HL-60 (cell line): ENCODE measurements around the gene LST1.
A peak's percentile ranks its signal among the peaks of the same experiment; 100 is the strongest.

ENCODE experiments used
- DNase-seq, 2 experiments: peaks; one replicate each; pipeline ENCODE4 v3.0.0-alpha.2; 2010 to 2020; ENCODE audit warnings: low read depth in 1 of 2, low spot score in 1 of 2
- H3K27ac ChIP-seq: fragments of 250-450 bp; sonication (Bioruptor Pico); replicated peaks from 2 replicates; pipeline ENCODE4 v1.5.1; 2020; ENCODE audit warnings: mild to moderate bottlenecking, moderate library complexity
- H3K27me3 ChIP-seq: fragments of 250-450 bp; sonication (Bioruptor Pico); 2 replicates; pipeline ENCODE4 v1.5.1; 2021; ENCODE audit warnings: mild to moderate bottlenecking, moderate library complexity; ENCODE audit not compliant: insufficient read depth, poor library complexity, severe bottlenecking
- H3K4me3 ChIP-seq: replicated peaks from 2 replicates; pipeline ENCODE4 v1.5.1; 2011; ENCODE audit warnings: mild to moderate bottlenecking, control low read depth, low read length; ENCODE audit not compliant: insufficient read depth
- CTCF ChIP-seq: IDR thresholded peaks from one replicate; pipeline ENCODE4 v1.5.1; 2011; ENCODE audit warnings: low read length, control low read depth, inconsistent platforms; ENCODE audit not compliant: insufficient read depth
- GABPA ChIP-seq: IDR thresholded peaks from 2 replicates; pipeline ENCODE4 v1.6.1; 2012; ENCODE audit warnings: low read depth
- POLR2AphosphoS5 ChIP-seq: IDR thresholded peaks from 2 replicates; pipeline ENCODE4 v1.6.1; 2012; ENCODE audit warnings: low read depth
- SPI1 ChIP-seq: IDR thresholded peaks from 2 replicates; pipeline ENCODE4 v1.6.1; 2012; ENCODE audit warnings: low read depth, mild to moderate bottlenecking, borderline replicate concordance
- TF ChIP-seq, protein P1 (sequence below): IDR thresholded peaks from 2 replicates; pipeline ENCODE4 v1.6.1; 2012; ENCODE audit warnings: low read depth; ENCODE audit not compliant: insufficient replicate concordance

LST1 gene

DNA sequence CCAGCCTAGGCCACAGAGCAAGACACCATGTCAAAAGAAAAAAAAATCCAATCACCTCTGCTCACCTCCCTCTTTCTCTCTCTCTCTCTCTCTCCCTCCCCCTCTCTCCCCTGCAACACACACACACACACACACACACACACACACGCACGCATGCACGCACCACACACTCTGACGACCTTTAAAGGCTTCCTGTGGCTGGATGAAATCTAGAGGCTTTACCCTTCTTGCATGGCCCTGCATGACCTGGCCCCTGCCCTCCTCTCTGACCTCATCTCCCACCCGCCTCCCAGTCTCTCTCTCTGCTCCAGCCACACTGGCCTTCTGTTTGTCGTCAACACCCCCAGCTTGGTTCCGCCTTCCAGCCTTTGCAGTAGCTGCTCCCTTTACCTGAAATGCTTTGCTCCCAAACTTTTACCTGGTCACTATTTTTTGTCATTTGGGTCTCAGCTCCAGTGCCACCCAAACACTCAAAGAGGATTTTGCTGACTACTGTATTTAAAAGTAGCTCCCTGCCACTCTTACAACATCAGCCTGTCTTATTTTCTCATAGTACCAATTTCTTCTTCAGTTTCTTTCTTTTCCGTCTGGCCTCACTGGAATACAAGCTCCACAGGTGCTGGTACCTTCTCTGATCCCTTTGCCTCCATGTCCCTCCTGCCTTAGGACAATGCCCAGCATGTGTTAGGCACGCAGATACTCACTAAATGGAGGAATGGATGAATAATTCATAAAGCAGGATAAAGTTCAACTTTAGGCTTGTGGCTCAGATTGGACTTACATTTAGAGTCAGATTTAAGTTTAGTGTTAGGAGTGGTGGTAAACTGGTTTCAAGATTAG lies 18.3 kb upstream of the LST1 start:
- no peak overlapping the region for H3K4me3 ChIP-seq
- TF ChIP-seq SPI1 (no peak), CTCF (no peak), POLR2AphosphoS5 (no peak)
- TF ChIP-seq, protein P1, sequence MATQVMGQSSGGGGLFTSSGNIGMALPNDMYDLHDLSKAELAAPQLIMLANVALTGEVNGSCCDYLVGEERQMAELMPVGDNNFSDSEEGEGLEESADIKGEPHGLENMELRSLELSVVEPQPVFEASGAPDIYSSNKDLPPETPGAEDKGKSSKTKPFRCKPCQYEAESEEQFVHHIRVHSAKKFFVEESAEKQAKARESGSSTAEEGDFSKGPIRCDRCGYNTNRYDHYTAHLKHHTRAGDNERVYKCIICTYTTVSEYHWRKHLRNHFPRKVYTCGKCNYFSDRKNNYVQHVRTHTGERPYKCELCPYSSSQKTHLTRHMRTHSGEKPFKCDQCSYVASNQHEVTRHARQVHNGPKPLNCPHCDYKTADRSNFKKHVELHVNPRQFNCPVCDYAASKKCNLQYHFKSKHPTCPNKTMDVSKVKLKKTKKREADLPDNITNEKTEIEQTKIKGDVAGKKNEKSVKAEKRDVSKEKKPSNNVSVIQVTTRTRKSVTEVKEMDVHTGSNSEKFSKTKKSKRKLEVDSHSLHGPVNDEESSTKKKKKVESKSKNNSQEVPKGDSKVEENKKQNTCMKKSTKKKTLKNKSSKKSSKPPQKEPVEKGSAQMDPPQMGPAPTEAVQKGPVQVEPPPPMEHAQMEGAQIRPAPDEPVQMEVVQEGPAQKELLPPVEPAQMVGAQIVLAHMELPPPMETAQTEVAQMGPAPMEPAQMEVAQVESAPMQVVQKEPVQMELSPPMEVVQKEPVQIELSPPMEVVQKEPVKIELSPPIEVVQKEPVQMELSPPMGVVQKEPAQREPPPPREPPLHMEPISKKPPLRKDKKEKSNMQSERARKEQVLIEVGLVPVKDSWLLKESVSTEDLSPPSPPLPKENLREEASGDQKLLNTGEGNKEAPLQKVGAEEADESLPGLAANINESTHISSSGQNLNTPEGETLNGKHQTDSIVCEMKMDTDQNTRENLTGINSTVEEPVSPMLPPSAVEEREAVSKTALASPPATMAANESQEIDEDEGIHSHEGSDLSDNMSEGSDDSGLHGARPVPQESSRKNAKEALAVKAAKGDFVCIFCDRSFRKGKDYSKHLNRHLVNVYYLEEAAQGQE = no peak
- no peaks in the 10 kb centered on the region for H3K27me3 ChIP-seq
- no peak for DNase-seq
- H3K27ac ChIP-seq = no peak overlapping the region

- Histone ChIP-seq H3K27ac (no peak overlapping the region), H3K4me3 (no peak overlapping the region), H3K27me3 (no peaks in the 10 kb centered on the region)
- TF ChIP-seq GABPA (no peak), SPI1 (peak; percentile 64; the same call in 1 of the 2 replicates)
- peak in 1 of 2 experiments; percentile 66 for DNase-seq
These were observed 17.5 kb upstream of the LST1 start for GRCh38 chr6:31568537-31568961.

DNA sequence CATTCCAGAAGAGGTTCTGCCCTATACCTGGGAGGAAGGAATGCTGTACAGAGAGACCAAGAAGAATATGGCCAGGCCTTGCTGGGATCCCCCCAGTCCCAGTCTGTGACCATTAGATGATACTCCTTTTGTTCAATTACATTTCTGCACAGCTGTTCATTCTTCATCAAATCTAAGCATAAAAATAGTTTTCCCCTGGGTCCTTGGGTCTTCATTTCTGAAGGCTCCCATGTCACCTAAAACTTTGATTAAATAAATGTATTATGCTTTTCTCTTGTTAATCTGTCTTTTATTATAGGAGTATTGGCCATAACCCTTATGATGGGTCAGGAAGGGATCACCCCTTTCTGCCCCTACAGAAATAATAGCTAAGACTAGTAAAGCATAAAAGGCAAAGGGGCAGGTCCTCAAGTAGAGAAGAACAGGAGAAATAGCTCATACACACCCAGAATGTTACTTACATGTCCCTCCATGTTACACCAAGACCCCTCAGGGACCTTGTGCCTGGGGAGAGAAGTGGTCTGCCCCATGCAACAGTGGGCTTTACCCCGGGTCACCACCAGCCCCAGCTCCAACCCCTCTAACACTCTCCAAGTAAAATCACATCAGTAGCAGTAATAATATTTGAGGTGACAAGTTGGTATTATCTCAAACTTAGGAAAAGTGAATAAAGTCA lies 16.1 kb upstream of the LST1 start:
- TF ChIP-seq CTCF = no peak
- no peak for TF ChIP-seq POLR2AphosphoS5
- TF ChIP-seq GABPA = no peak
- no peak for TF ChIP-seq SPI1
- TF ChIP-seq, protein P1 = no peak
- Histone ChIP-seq H3K27ac (no peak overlapping the region), H3K4me3 (no peak overlapping the region), H3K27me3 (no peaks in the 10 kb centered on the region)
- DNase-seq = no peak
